Heart right ventricle (tissue), 16 donors: ENCODE results near the gene TENT5C. TPM values are rescaled to one million over a fixed set of nuclear protein-coding genes. Genes with fewer than 3 reads are reported as not detected.

Source experiments
- ATAC-seq, 8 donors: fragments of 200-7000 bp; cut with Tn5 transposase; one replicate each; pipeline ENCODE4 v1.9.1; 2020; ENCODE audit warnings: mild to moderate bottlenecking in 8 of 8, moderate library complexity in 8 of 8, moderate number of reproducible peaks in 1 of 8
- DNase-seq, 2 donors: peaks; one replicate each; pipeline ENCODE4 v3.0.0-alpha.2; 2020
- H3K27ac ChIP-seq, 10 donors: fragments of 200-600 bp; sonication (generic) in 2 of 10; one replicate each; pipeline versions ENCODE4 v1.5.0 to v1.8.0; 2020 to 2022; ENCODE audit warnings: mild to moderate bottlenecking in 3 of 10
- H3K27me3 ChIP-seq, 7 donors: fragments of 200-600 bp; one replicate each; pipeline ENCODE4 v1.8.0; 2021 to 2022; ENCODE audit warnings: mild to moderate bottlenecking in 2 of 7
- H3K36me3 ChIP-seq, 9 donors: fragments of 200-600 bp; sonication (generic) in 1 of 9; one replicate each; pipeline versions ENCODE4 v1.5.0 to v1.8.0; 2020 to 2022; ENCODE audit warnings: mild to moderate bottlenecking in 2 of 9
- H3K4me1 ChIP-seq, 9 donors: fragments of 200-600 bp; sonication (generic) in 1 of 9; one replicate each; pipeline versions ENCODE4 v1.5.0 to v1.8.0; 2020 to 2022; ENCODE audit warnings: mild to moderate bottlenecking in 4 of 9
- H3K4me3 ChIP-seq, 10 donors: fragments of 200-600 bp; sonication (generic) in 2 of 10; one replicate each; pipeline versions ENCODE4 v1.5.0 to v1.8.0; 2020 to 2022; ENCODE audit warnings: mild to moderate bottlenecking in 7 of 10, moderate library complexity in 2 of 10
- H3K9me3 ChIP-seq, 11 donors: fragments of 200-600 bp in 10 of 11; sonication (generic) in 2 of 11; one replicate each; pipeline versions ENCODE4 v1.5.0 to v1.8.0; 2013 to 2022; ENCODE audit warnings: mild to moderate bottlenecking in 2 of 11, control low read depth in 1 of 11, moderate library complexity in 1 of 11
- CTCF ChIP-seq, 9 donors: fragments of 200-600 bp; sonication (generic) in 2 of 9; IDR thresholded peaks; one replicate each; pipeline versions ENCODE4 v1.5.0 to v1.8.0; 2021 to 2022; ENCODE audit warnings: antibody characterized with exemption in 9 of 9, mild to moderate bottlenecking in 5 of 9, moderate library complexity in 1 of 9
- WGBS, 2 donors: extraction: QIAGEN DNeasy Blood & Tissue Kit; methylation state at CpG; one replicate each; pipeline ENCODE4 v1.1.7; 2013; ENCODE audit warnings: inconsistent platforms in 1 of 2; 5-methylcytosine and 5-hydroxymethylcytosine counted together
- intact Hi-C, 10 donors: fragments of 100-400 bp; cut with DNase I; formaldehyde crosslinking; loops; one replicate each; pipeline versions ENCODE4 v1.11.1 to v1.14.2; 2022
- polyA plus RNA-seq, 2 donors: library from polyadenylated mRNA; stranded (reverse); fragments of 200-250 nt; gene quantifications; one replicate each; pipeline ENCODE4 v1.2.3, GENCODE V29; 2013
- total RNA-seq, 10 donors: library from RNA; stranded (reverse); fragmentation: NEBNext Ultra II Directional in 3 of 10; extraction: Animal tissue kit (Norgen Biotek cat#: 25700) in 3 of 10; gene quantifications; one replicate each; pipeline versions ENCODE4 v1.2.1 to v1.2.4, GENCODE V29; 2021 to 2023
- donor health status: Arrhythmogenic right ventricular cardiomyopathy.
- donor health status: ischemic (EF 13 %, LVEDD 7.1; RV severe dilation, severe dysfunction).
- donor health status: healthy with polysubstance abuse.
- donor health status: DM: no; HTN: yes; CAD: no.
- donor health status: DM: no; HTN: no; CAD: no.
- donor health status: ischemic (EF 25% LVEDD 6.9; RV normal size, moderate dysfunction).
- donor health status: ischemic (EF 25% LVEDD 5.7; RV mildly dilated, moderate dysfunction).
- donor health status: healthy.
- donor health status: DM: yes; HTN: yes; CAD: no.
- donor health status: Ischemic cardiomyopathy.
- donor health status: ischemic (EF 35%, LVEDD 5.7; RV mildly dilated, moderate dysfunction).
- donor health status: nonischemic (EF 11% LVEDD 7.7; RV severe dilation, severe dysfunction).
- donor health status: DM: yes; HTN: yes; CAD: no.
- donor health status: PGD.
- donor health status: ischemic (EF 29% LVEDD 5.4; RV normal size, mild dysfunction).
- donor health status: nonischemic (EF 23%, LVEDD 6.1; RV moderate dilation, normal function).

The TENT5C gene
- total and polyA plus RNA-seq, 12 donors, result 3.1 to 23.1 (median 10.2) TPM

- Histone ChIP-seq H3K27ac (no peak overlapping the region), H3K4me1 (no peaks in the 10 kb centered on the region), H3K4me3 (no peak overlapping the region), H3K27me3 (peaks cover 0 to 4% (median 0%) of the 10 kb centered on the region in 7 donors), H3K36me3 (no peaks in the 10 kb centered on the region), H3K9me3 (no peaks in the 10 kb centered on the region)
- ATAC-seq (no peak), DNase-seq (no peak)
- intact Hi-C loops, result no loop called here
- 81 to 83% methylated on average over 8 of the region's 8 CpGs for WGBS, 2 donors
- TF ChIP-seq CTCF (IDR thresholded peaks at IDR 0.05), result no peak
Measured at GRCh38 chr1:117565745-117566455, 39.9 kb upstream of the TENT5C start.

DNA sequence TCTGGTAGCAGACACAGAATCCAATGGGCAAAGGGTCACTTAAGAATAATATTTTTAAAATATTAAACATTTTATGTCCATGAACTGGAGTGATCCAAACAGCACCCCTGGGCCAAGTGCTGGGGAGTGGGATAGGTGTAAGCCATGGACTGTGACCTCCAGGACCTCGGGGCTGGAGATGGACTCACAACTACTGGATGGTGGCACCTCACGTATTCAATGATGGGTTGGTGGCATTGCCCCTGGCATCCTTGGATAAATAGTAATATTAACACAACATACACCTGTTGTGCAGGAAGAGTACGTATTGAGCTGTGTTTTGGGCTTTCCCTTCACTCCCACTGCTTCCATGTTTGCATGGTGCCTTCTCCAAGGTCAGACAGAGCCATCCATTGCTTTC is 39.3 kb upstream of the TENT5C start:
- no peaks in the 10 kb centered on the region for H3K36me3 ChIP-seq
- H3K4me1 ChIP-seq, result no peaks in the 10 kb centered on the region
- no peaks in the 10 kb centered on the region for H3K9me3 ChIP-seq
- intact Hi-C loops, result no loop called here
- no peak for TF ChIP-seq CTCF (IDR thresholded peaks at IDR 0.05)
- H3K27me3 ChIP-seq, result peaks cover 0 to 4% (median 0%) of the 10 kb centered on the region in 7 donors
- DNase-seq, result no peak
- ATAC-seq, result no peak
- H3K27ac ChIP-seq, result no peak overlapping the region
- 81 to 88% methylated on average over 3 of the region's 3 CpGs for WGBS, 2 donors
- H3K4me3 ChIP-seq, result no peak overlapping the region

DNA sequence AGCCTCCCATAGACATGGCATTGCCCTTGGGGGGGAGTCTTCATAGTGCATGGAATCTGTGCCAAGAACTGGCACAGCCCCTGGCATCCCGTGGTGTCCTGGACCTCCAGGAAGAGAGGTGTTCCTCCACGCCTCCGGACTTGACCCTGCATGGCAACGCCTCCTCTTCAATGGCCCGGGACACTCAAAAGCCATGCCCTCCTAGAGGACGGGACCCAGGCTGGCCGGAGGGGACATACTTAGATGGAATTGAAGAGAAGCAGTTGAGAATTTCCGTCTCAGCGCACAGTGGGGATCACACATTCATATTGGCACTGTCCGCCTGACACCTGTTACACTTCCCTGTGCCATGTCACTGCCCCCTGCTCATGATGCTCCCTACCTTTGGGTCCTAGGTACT is 38.4 kb upstream of the TENT5C start:
- Histone ChIP-seq H3K4me1 (peaks cover 0 to 3% (median 0%) of the 10 kb centered on the region in 9 donors), H3K9me3 (no peaks in the 10 kb centered on the region), H3K27me3 (peaks cover 0 to 4% (median 0%) of the 10 kb centered on the region in 7 donors), H3K27ac (no peak overlapping the region), H3K4me3 (no peak overlapping the region), H3K36me3 (no peaks in the 10 kb centered on the region)
- no peak for ATAC-seq
- no peak for DNase-seq
- 91 to 95% methylated on average over 10 of the region's 10 CpGs for WGBS, 2 donors
- intact Hi-C loops, result no loop called here
- no peak for TF ChIP-seq CTCF (IDR thresholded peaks at IDR 0.05)

GRCh38 chr1:117567976-117568375 is 37.9 kb upstream of the TENT5C start:
- Histone ChIP-seq H3K4me3 (no peak overlapping the region), H3K27me3 (peaks cover 0 to 4% (median 0%) of the 10 kb centered on the region in 7 donors), H3K9me3 (no peaks in the 10 kb centered on the region), H3K4me1 (peaks cover 0 to 8% (median 0%) of the 10 kb centered on the region in 9 donors), H3K27ac (no peak overlapping the region), H3K36me3 (no peaks in the 10 kb centered on the region)
- intact Hi-C loops, result no loop called here
- DNase-seq, result no peak
- 68 to 81% methylated on average over 3 of the region's 3 CpGs for WGBS, 2 donors
- ATAC-seq, result no peak
- no peak for TF ChIP-seq CTCF (IDR thresholded peaks at IDR 0.05)
